ENCODE measurements around the gene ARAF.

Gene ARAF

GRCh38 chrX:47564438-47565085, 3.6 kb downstream of the ARAF start:
- DNase-seq = no peak

GRCh38 chrX:47566841-47567240, 5.8 kb downstream of the ARAF start:
- DNase-seq = no peak

GRCh38 chrX:47568656-47569295, 7.8 kb downstream of the ARAF start:
- peak in 1 of 2 experiments; percentile 9 for DNase-seq

DNA sequence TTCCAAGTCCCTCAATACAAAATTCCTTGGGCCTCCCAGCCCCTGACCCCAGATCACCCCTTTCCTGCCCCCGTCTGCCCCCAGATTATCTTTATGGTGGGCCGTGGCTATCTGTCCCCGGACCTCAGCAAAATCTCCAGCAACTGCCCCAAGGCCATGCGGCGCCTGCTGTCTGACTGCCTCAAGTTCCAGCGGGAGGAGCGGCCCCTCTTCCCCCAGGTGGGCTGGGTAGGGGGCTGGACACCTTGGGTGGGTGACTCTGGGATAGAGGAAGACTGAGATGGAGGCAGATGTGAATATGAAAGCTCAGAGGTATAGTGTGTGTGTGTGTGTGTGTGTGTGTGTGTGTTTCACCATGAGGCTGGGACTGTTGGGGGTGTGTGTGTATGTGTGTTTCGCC, 9.8 kb downstream of the ARAF start:
- DNase-seq = no peak

GRCh38 chrX:47571215-47571614, 10.2 kb downstream of the ARAF start:
- no peak for DNase-seq

- DNase-seq = no peak
These were observed 10.9 kb downstream of the ARAF start for GRCh38 chrX:47571896-47572295.

GRCh38 chrX:47572773-47573340, 11.9 kb downstream of the ARAF start:
- DNase-seq = no peak

DNA sequence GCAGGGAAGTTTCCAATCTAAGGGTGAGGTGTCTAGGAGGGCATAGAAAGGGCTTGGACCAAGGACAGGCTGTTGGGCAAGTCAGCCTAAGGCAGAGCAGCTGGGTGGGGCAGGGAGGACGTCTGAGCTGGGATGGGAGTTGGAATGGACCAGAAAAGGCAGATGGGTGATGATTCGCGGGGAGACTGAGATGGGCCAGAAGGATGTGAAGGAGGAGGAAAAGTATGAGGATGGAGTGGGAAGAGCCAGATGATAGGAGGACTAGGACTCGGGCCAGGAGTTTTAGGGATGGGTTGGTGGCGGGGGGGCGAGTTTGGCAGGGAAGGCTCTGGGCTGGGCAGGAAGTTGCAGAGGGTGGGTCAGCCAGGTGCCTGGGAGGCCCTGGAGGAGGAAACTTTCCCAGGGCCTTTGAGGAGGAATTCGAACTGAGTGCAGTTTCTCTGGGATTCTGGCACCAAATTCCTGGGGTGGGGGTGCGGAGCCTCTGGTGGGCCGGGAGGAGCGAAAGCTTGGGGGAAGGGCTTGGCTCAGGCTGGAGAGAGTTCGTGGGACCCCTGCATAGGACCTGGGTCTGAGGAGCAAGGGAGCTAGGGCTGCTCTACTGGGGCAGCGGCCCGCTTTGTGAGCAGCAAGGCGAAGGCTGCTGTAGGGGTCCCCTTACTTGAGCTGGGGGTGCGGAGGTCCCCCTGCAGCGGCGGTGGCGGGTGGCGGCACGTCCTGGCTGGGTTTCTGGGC, 12.5 kb downstream of the ARAF start:
- no peak for DNase-seq

GRCh38 chrX:47574076-47574546, 13.1 kb downstream of the ARAF start:
- DNase-seq = no peak

- no peak for DNase-seq
These were observed 13.7 kb downstream of the ARAF start for GRCh38 chrX:47574547-47575301.

DNA sequence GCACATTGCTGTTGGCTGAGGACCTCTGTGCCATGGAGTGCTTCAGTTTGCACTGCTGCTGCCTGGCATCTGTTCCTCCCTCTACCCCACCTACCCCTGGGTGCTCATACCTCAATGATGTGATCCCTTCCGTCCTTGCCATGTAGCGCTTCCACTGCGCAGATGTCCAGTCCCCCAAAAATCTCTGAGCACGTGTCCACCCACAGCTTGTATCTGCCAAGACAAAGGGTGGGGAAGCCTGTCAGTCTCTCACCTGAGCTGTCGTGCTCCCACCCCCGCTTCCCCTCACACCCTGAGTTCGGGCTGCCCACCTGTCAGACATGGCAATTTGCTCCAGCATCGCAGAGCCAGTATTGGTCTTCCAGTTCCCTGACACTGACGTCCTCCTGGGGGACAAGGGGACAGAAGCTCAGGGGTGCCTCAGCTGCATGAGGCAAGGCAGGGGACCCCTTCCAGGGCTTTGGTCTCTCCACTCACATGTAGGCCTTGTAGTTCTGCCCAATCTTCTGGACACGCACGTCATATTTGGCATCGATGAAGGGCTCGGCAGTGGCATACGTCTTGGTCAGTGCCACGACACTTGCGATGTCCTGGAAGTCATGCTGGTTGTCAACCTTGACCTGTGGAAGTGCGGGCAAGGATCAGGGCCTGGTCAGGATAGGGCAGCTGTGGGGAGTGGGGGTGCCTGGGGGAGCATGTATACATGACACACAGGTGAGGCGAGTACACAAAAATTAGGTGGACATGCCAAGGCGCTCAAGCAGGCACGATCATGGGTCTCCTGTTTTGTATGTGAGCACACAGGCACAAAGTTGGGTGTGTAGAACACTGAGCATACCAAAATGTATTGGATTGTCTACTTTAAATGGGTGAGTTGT, 15.3 kb downstream of the ARAF start:
- DNase-seq = no peak

DNA sequence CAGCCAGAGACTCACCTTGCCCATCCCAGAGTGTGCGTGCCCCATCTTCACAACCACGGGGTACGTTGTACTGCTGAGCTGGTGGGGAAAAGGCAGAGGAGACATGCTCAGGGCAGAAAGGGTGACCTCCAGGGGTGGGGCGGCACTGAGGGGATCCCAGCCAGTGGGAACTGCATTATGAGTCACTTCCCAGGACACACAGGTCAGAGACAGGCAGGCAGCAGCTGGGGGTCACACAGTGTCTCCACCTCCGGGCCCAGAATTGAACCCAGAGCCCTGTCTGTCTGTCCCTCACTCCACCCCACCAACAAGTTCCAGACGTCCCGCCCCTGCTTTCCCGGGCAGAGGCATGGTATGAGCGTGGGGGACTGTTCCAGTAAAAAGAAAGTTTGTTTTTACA, 16.4 kb downstream of the ARAF start:
- no peak for DNase-seq

- no peak for DNase-seq
These were observed 16.9 kb downstream of the ARAF start for GRCh38 chrX:47577901-47578300.

- DNase-seq = no peak
These were observed 17.7 kb downstream of the ARAF start for GRCh38 chrX:47578692-47579091.

GRCh38 chrX:47579537-47579936, 18.5 kb downstream of the ARAF start:
- DNase-seq = no peak

DNA sequence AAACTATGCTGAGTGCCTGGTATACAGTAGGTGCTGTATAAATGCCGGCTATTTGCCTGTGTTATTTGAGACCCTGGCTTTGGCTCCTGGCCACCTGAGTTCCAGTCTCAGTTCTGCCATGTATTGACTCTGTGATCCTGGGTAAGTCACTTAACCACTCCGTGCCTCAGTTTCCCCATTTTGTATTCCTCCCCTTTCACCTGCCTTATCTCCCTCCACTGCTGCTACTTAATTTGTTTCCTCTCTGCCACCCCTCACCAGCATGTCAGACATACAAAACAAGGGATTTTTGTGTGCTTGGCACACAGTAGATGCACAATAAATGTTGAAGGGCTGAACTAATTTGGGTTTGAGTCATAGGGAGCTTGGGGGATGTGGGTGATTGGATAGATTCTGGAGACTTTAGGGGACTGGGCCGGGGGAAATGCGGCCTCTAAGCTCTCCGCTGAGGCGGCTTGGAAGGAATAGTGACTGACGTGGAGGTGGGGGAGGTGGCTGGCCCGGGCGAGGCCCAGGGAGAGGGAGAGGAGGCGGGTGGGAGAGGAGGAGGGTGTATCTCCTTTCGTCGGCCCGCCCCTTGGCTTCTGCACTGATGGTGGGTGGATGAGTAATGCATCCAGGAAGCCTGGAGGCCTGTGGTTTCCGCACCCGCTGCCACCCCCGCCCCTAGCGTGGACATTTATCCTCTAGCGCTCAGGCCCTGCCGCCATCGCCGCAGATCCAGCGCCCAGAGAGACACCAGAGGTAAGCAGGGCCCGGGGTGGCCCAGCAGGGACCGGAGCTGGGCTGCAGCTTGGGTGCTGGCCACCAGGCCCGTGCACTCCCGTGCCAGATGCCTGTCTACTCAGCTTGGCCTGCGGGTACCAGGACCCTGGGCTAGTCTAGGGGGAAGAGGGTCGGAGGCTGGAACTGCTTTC, 21.0 kb downstream of the ARAF start, which contains the start of gene TIMP1:
TSS of gene TIMP1 (plus strand) at position 706 of the 917 bp plus-strand sequence. CDS start 980 bp downstream, outside the sequence.
- peak; percentile 70 to 88 for DNase-seq

DNA sequence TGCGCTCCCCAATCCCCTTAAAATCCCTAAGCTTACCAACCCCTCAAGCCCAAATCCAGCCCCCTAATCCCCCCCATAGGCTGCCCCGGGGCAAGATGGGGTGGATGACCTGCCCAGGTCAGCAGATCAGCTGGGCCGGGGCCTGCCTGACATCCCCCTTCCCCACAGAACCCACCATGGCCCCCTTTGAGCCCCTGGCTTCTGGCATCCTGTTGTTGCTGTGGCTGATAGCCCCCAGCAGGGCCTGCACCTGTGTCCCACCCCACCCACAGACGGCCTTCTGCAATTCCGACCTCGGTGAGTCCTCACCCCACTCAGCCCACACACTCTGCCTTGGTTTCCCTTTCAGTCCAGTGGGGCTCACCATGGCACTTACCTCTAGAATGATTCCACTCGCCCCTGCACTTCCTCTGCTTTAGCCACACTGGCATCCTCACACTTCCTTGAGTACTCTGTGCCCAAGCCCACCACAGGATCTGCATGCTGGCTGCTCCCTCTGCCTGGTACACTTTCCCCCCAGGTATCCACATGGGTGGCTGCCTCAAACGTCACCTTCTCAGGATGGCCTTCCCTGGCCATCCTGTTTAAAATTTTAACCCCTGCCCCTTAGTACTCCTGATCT, 22.3 kb downstream of the ARAF start:
- no peak for DNase-seq

DNA sequence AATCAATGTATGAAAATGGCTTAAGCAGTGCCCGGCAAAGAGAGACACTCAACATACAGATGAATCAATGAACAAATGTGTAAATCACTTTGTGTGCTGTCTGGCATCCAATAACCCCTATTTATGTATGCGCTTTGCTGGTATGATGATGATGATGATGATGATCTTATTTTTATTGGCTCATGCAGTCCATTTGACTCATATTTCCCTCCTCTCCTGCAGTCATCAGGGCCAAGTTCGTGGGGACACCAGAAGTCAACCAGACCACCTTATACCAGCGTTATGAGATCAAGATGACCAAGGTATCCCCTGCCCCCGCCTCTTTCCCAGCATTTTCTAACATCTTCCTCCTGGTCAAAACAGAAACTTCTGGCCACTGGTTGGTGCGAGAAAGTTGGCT, 23.7 kb downstream of the ARAF start:
- DNase-seq = no peak

- no peak for DNase-seq
These were observed 24.3 kb downstream of the ARAF start for GRCh38 chrX:47585273-47585672.

Data from stimulated activated CD4-positive, alpha-beta T cell treated with anti-CD3 and anti-CD28 coated beads, Interleukin-4, amount 100 ng/mL, for 4 hours (primary cell).